Pancreas (tissue), 10 donors: ENCODE results near the gene TBL1Y. TPM values are rescaled to one million over a fixed set of nuclear protein-coding genes. Genes with fewer than 3 reads are reported as not detected.

Source experiments
- ATAC-seq, 4 donors: fragments of 200-7000 bp; cut with Tn5 transposase; one replicate each; pipeline versions ENCODE4 v1.8.0 to v1.9.1; 2020; ENCODE audit warnings: mild to moderate bottlenecking in 4 of 4, moderate library complexity in 4 of 4
- DNase-seq, 6 donors: peaks; one replicate each; pipeline ENCODE4 v3.0.0-alpha.2; 2020
- FAIRE-seq: peaks from 2 replicates; lab custom pipeline; 2012; peaks lifted over from hg19 to GRCh38; lab: Jason Lieb, UNC
- H3K27ac ChIP-seq, 4 donors: fragments of 200-600 bp; sonication (generic); 1 replicate in 3 of 4; 2 replicates in 1 of 4; pipeline versions ENCODE4 v1.5.0 to v1.8.0; 2020
- H3K27me3 ChIP-seq, 4 donors: fragments of 200-600 bp; one replicate each; pipeline ENCODE4 v1.8.0; 2021
- H3K36me3 ChIP-seq, 3 donors: fragments of 200-600 bp; sonication (generic) in 1 of 3; one replicate each; pipeline versions ENCODE4 v1.5.0 to v1.8.0; 2020 to 2021
- H3K4me1 ChIP-seq, 3 donors: fragments of 200-600 bp; one replicate each; pipeline ENCODE4 v1.8.0; 2021
- H3K4me3 ChIP-seq, 4 donors: fragments of 200-600 bp; sonication (generic) in 2 of 4; one replicate each; pipeline versions ENCODE4 v1.5.0 to v1.8.0; 2020 to 2021
- H3K9me3 ChIP-seq, 4 donors: fragments of 200-600 bp; one replicate each; pipeline ENCODE4 v1.8.0; 2021
- CTCF ChIP-seq, 4 donors: fragments of 200-600 bp; sonication (generic) in 3 of 4; IDR thresholded peaks; one replicate each; pipeline versions ENCODE4 v1.5.0 to v1.8.0; 2021; ENCODE audit warnings: antibody characterized with exemption in 4 of 4
- WGBS, 2 donors: extraction: QIAGEN DNeasy Blood & Tissue Kit; methylation state at CpG; one replicate each; pipeline ENCODE4 v1.1.7; 2013; 5-methylcytosine and 5-hydroxymethylcytosine counted together
- intact Hi-C, 3 donors: fragments of 100-400 bp; cut with DNase I; formaldehyde crosslinking; loops; one replicate each; pipeline versions ENCODE4 v1.11.1 to v1.14.2; 2022
- polyA plus RNA-seq, 2 donors: library from polyadenylated mRNA; stranded (reverse); fragments of 200-250 nt; gene quantifications; one replicate each; pipeline ENCODE4 v1.2.3, GENCODE V29; 2013
- total RNA-seq, 6 donors: library from RNA; stranded (reverse); fragmentation: NEBNext Ultra II Directional in 4 of 6; extraction: Animal tissue kit (Norgen Biotek cat#: 25700) in 4 of 6; gene quantifications; one replicate each; pipeline versions ENCODE4 v1.2.1 to v1.2.4, GENCODE V29; 2021 to 2023
- donor health status: healthy with polysubstance abuse.
- donor health status: DM: no; HTN: no; CAD: no; lungs with moderate emphysema.
- donor health status: DM: no; HTN: no; CAD: no.
- donor health status: control.
- donor health status: control.
- donor health status: Bipolar disorder and iron deficiency.
- donor health status: DM: yes; HTN: yes; CAD: no.
- donor health status: DM: no; HTN: no; CAD: no.
- donor health status: DM: no; HTN: no; CAD: no.
- donor health status: DM: yes; HTN: yes; CAD: no.

TBL1Y gene
- total and polyA plus RNA-seq, 8 donors = 0.38 to 1.1 TPM; not detected in 6

DNA sequence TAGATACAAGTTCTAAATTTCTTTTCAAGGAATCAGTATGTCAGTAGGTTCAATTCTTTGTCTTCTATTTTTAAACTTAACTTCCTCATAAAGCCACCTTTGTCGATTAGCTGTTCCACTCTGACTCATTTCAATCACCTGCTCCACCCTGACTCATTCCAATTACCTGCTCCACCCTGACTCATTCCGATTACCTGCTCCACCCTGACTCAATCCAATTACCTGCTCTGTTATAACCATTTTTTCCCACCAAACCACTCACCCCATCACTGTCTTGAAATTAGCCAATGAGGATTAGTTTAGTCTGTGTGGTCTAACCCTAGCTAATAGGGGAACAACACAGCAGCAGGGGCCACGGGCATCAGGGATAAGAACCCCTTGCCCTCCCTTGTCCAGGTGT is 199.6 kb downstream of the TBL1Y start:
- H3K4me1 ChIP-seq = no peaks in the 10 kb centered on the region
- ATAC-seq = no peak
- H3K36me3 ChIP-seq = no peaks in the 10 kb centered on the region
- 90% methylated on average over 3 of the region's 3 CpGs; no CpG with 5 or more reads in 1 of the 2 donors for WGBS, 2 donors
- no peak for FAIRE-seq
- H3K27ac ChIP-seq = no peak overlapping the region
- intact Hi-C loops = no loop called here
- no peaks in the 10 kb centered on the region for H3K27me3 ChIP-seq
- no peak for DNase-seq
- no peak overlapping the region for H3K4me3 ChIP-seq
- no peak for TF ChIP-seq CTCF (IDR thresholded peaks at IDR 0.05)
- no peaks in the 10 kb centered on the region for H3K9me3 ChIP-seq

DNA sequence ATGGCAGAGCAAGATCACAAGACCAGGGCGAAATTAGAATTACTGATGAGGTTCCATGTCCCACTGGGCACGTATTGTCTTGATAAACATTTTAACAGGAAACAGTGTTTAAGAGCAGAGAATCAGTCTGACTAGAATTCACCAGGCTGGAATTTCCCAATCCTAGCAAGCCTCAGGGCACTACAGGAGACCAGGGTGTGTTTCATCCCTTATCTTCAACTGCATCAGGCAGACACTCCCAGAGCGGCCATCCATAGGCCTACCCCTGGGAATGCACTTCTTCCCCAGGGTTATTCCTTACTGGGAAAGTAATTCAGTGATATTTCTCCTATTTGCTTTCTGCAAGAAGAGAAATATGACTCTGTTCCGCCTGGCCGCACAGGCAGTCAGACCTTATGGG is 205.4 kb downstream of the TBL1Y start:
- DNase-seq (no peak), FAIRE-seq (no peak), ATAC-seq (no peak)
- Histone ChIP-seq H3K27me3 (no peaks in the 10 kb centered on the region), H3K36me3 (no peaks in the 10 kb centered on the region), H3K4me3 (no peak overlapping the region), H3K27ac (no peak overlapping the region), H3K9me3 (no peaks in the 10 kb centered on the region), H3K4me1 (no peaks in the 10 kb centered on the region)
- intact Hi-C loops = no loop called here
- no peak for TF ChIP-seq CTCF (IDR thresholded peaks at IDR 0.05)
- 93% methylated on average over 5 of the region's 5 CpGs; no CpG with 5 or more reads in 1 of the 2 donors for WGBS, 2 donors

GRCh38 chrY:7122202-7122601 is 211.7 kb downstream of the TBL1Y start:
- intact Hi-C loops = no loop called here
- no peaks in the 10 kb centered on the region for H3K9me3 ChIP-seq
- H3K36me3 ChIP-seq = no peaks in the 10 kb centered on the region
- WGBS, 2 donors = 55% methylated on average over 4 of the region's 4 CpGs; no CpG with 5 or more reads in 1 of the 2 donors
- no peak for FAIRE-seq
- no peak for DNase-seq
- H3K27me3 ChIP-seq = no peaks in the 10 kb centered on the region
- H3K4me3 ChIP-seq = no peak overlapping the region
- H3K4me1 ChIP-seq = no peaks in the 10 kb centered on the region
- no peak for TF ChIP-seq CTCF (IDR thresholded peaks at IDR 0.05)
- H3K27ac ChIP-seq = no peak overlapping the region
- no peak for ATAC-seq

DNA sequence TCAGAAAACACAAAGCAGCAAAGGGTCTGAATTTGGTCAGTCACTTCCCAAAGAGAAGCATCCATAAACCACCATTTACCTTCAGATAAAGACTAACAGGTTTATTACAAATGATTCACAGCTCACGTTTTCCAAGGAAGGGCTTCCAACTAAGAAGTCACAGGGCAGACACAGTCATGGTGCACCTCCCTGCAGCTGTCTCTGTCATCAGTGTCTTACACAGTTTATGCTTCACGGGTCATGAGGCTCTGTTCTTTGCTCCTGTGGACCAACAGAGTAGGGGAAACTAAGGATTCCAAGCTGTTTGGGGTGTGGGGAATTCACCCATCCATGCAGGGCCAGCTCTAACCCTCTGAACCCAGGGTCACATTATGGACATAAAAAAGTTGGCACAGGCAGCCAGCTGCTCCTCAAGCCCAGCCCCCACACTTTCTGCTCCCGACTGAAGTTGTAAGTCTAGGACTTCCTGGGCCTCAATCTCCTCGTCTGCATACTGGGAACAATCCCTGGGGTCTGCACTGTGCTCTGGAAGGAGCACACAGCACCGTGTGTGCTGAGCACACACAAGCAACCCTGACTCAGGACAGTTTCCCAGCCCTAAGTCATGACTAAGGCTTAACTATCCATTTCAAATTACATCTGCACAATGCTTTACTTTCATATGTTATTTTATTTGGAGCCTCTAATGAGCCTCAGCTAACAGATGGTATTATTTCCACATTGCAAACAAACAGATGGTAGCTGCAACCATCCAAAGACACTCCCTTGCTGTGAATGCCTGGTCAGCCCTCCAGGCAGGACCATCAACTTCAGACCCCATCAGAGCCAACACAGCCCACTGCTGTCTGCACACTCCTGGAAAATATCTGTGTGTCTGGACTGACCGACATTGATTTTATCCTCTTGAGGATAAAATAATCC is 214.9 kb downstream of the TBL1Y start:
- FAIRE-seq (no peak), ATAC-seq (no peak), DNase-seq (no peak)
- H3K9me3 ChIP-seq = no peaks in the 10 kb centered on the region
- WGBS, 2 donors = 24% methylated on average over 6 of the region's 6 CpGs; no CpG with 5 or more reads in 1 of the 2 donors
- no peaks in the 10 kb centered on the region for H3K36me3 ChIP-seq
- no peak overlapping the region for H3K27ac ChIP-seq
- H3K4me3 ChIP-seq = no peak overlapping the region
- no peak for TF ChIP-seq CTCF (IDR thresholded peaks at IDR 0.05)
- intact Hi-C loops = no loop called here
- H3K27me3 ChIP-seq = no peaks in the 10 kb centered on the region
- no peaks in the 10 kb centered on the region for H3K4me1 ChIP-seq

DNA sequence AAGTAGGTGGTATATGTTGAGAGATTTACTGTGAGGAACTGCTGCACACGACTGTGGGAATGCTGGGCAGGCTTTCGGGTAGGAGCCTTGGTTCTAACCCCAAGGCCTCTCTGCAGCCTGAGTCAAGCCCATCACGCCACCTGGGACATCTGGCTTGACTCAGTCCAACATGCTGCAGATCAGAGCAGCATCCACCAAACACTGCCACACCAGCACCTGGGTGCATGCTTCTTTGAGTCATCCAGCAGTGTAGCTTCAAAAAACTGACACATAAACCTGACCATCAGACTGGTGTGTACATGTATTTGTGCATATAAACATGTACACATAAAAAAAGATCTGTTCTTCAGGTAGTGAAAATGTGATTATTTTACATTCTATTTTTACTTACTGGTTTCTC is 217.7 kb downstream of the TBL1Y start:
- no peaks in the 10 kb centered on the region for H3K27me3 ChIP-seq
- no peak for TF ChIP-seq CTCF (IDR thresholded peaks at IDR 0.05)
- H3K4me1 ChIP-seq = no peaks in the 10 kb centered on the region
- DNase-seq (no peak), FAIRE-seq (no peak), ATAC-seq (no peak)
- H3K4me3 ChIP-seq = no peak overlapping the region
- H3K36me3 ChIP-seq = no peaks in the 10 kb centered on the region
- no peak overlapping the region for H3K27ac ChIP-seq
- WGBS, 2 donors = 64% methylated on average over 3 of the region's 3 CpGs; no CpG with 5 or more reads in 1 of the 2 donors
- intact Hi-C loops = no loop called here
- H3K9me3 ChIP-seq = no peaks in the 10 kb centered on the region
